Esophagus squamous epithelium (tissue), 5 donors: Measurements from ENCODE around the gene SGMS1. TPM values are rescaled to one million over a fixed set of nuclear protein-coding genes. Genes with fewer than 3 reads are reported as not detected.

Source experiments
- DNase-seq: peaks from one replicate; lab custom pipeline; 2025; lab: John Stamatoyannopoulos, UW
- H3K27ac ChIP-seq, 4 donors: fragments of 200-600 bp; sonication (generic); one replicate each; pipeline ENCODE4 v1.5.1; 2016 to 2019; ENCODE audit warnings: mild to moderate bottlenecking in 1 of 4
- H3K27me3 ChIP-seq, 4 donors: fragments of 200-600 bp; sonication (generic); 1 replicate in 3 of 4; 2 replicates in 1 of 4; pipeline versions ENCODE4 v1.5.1 to v1.6.0; 2017 to 2021; ENCODE audit warnings: antibody characterized with exemption in 1 of 4
- H3K36me3 ChIP-seq, 3 donors: fragments of 200-600 bp; sonication (generic); one replicate each; pipeline ENCODE4 v1.5.1; 2016 to 2019
- H3K4me1 ChIP-seq, 3 donors: fragments of 200-600 bp; sonication (generic); one replicate each; pipeline ENCODE4 v1.5.1; 2017 to 2019
- H3K4me3 ChIP-seq, 4 donors: fragments of 200-600 bp; sonication (generic); 1 replicate in 3 of 4; 2 replicates in 1 of 4; pipeline ENCODE4 v1.5.1; 2016 to 2019; ENCODE audit warnings: mild to moderate bottlenecking in 2 of 4, moderate library complexity in 1 of 4
- H3K9me3 ChIP-seq, 3 donors: fragments of 200-600 bp; sonication (generic); one replicate each; pipeline ENCODE4 v1.5.1; 2016 to 2019
- CTCF ChIP-seq, 6 experiments: fragments of 450-650 bp in 4 of 6; fragments of 200-600 bp in 2 of 6; sonication (generic) in 2 of 6; IDR thresholded peaks; one replicate each; pipeline ENCODE4 v1.5.1; 2016 to 2019; ENCODE audit warnings: antibody characterized with exemption in 6 of 6, mild to moderate bottlenecking in 4 of 6, moderate library complexity in 4 of 6
- POLR2A ChIP-seq, 4 donors: fragments of 450-650 bp; IDR thresholded peaks; one replicate each; pipeline ENCODE4 v1.6.1; 2017; ENCODE audit warnings: antibody characterized with exemption in 4 of 4, mild to moderate bottlenecking in 4 of 4, moderate library complexity in 3 of 4
- WGBS, 2 donors: methylation state at CpG; one replicate each; pipeline ENCODE4 v1.1.5; 2018; 5-methylcytosine and 5-hydroxymethylcytosine counted together
- intact Hi-C: fragments of 100-400 bp; cut with DNase I; formaldehyde crosslinking; loops from one replicate; pipeline ENCODE4 v1.15.0; 2022
- total RNA-seq, 4 donors: library from RNA; depleted of rRNA; stranded (reverse); fragments of >200 nt; gene quantifications; one replicate each; pipeline ENCODE4 v1.1.0, GENCODE V29; 2016
- donor health status: DM: yes; HTN: yes; CAD: no.

The SGMS1 gene
- total RNA-seq, 4 donors from 2014 or later: 39.4 to 64.1 (median 54.9) TPM

GRCh38 chr10:50529660-50530059 is 94.1 kb downstream of the SGMS1 start:
- Histone ChIP-seq H3K36me3 (no peaks in the 10 kb centered on the region), H3K4me3 (no peak overlapping the region), H3K9me3 (no peaks in the 10 kb centered on the region), H3K27ac (no peak overlapping the region), H3K27me3 (no peaks in the 10 kb centered on the region), H3K4me1 (peaks cover 0 to under 1% (median 0%) of the 10 kb centered on the region in 3 donors)
- TF ChIP-seq CTCF (IDR thresholded peaks at IDR 0.05) (no peak), POLR2A (IDR thresholded peaks at IDR 0.05) (no peak)
- no peak for DNase-seq
- 57 to 58% methylated on average over 5 of the region's 5 CpGs for WGBS, 2 donors
- intact Hi-C loops: no loop called here

GRCh38 chr10:50528206-50528605 is 95.5 kb downstream of the SGMS1 start:
- intact Hi-C loops: no loop called here
- no peak overlapping the region for H3K27ac ChIP-seq
- DNase-seq: no peak
- H3K4me1 ChIP-seq: no peaks in the 10 kb centered on the region
- H3K4me3 ChIP-seq: no peak overlapping the region
- H3K9me3 ChIP-seq: no peaks in the 10 kb centered on the region
- no peaks in the 10 kb centered on the region for H3K36me3 ChIP-seq
- TF ChIP-seq CTCF (IDR thresholded peaks at IDR 0.05): no peak
- no peak for TF ChIP-seq POLR2A (IDR thresholded peaks at IDR 0.05)
- no peaks in the 10 kb centered on the region for H3K27me3 ChIP-seq
- 82 to 95% methylated on average over 2 of the region's 2 CpGs for WGBS, 2 donors

- Histone ChIP-seq H3K9me3 (no peaks in the 10 kb centered on the region), H3K4me1 (no peaks in the 10 kb centered on the region), H3K27me3 (no peaks in the 10 kb centered on the region), H3K27ac (no peak overlapping the region), H3K36me3 (no peaks in the 10 kb centered on the region), H3K4me3 (no peak overlapping the region)
- no peak for TF ChIP-seq CTCF (IDR thresholded peaks at IDR 0.05)
- no peak for TF ChIP-seq POLR2A (IDR thresholded peaks at IDR 0.05)
- intact Hi-C loops: no loop called here
- 71 to 82% methylated on average over 7 of the region's 7 CpGs for WGBS, 2 donors
- no peak for DNase-seq
Observed at GRCh38 chr10:50527442-50528043, 96.2 kb downstream of the SGMS1 start.

- Histone ChIP-seq H3K27me3 (no peaks in the 10 kb centered on the region), H3K36me3 (no peaks in the 10 kb centered on the region), H3K27ac (no peak overlapping the region), H3K9me3 (no peaks in the 10 kb centered on the region), H3K4me3 (no peak overlapping the region), H3K4me1 (no peaks in the 10 kb centered on the region)
- TF ChIP-seq CTCF (IDR thresholded peaks at IDR 0.05) (no peak), POLR2A (IDR thresholded peaks at IDR 0.05) (no peak)
- 84 to 85% methylated on average over 4 of the region's 4 CpGs for WGBS, 2 donors
- intact Hi-C loops: no loop called here
- no peak for DNase-seq
Observed at GRCh38 chr10:50526185-50526584, 97.6 kb downstream of the SGMS1 start.

GRCh38 chr10:50523357-50523756 is 100.4 kb downstream of the SGMS1 start:
- intact Hi-C loops: no loop called here
- peaks cover 0 to 8% (median 0%) of the 10 kb centered on the region in 3 donors for H3K36me3 ChIP-seq
- no peak for TF ChIP-seq CTCF (IDR thresholded peaks at IDR 0.05)
- no peak for TF ChIP-seq POLR2A (IDR thresholded peaks at IDR 0.05)
- DNase-seq: no peak
- no peaks in the 10 kb centered on the region for H3K27me3 ChIP-seq
- H3K4me1 ChIP-seq: no peaks in the 10 kb centered on the region
- H3K4me3 ChIP-seq: no peak overlapping the region
- no peaks in the 10 kb centered on the region for H3K9me3 ChIP-seq
- H3K27ac ChIP-seq: no peak overlapping the region
